Measurements from ENCODE around the gene RASGEF1C.
"Not testable (repeated sequence)": the region's sequence is repeated elsewhere in the genome, so short reads cannot be mapped to it uniquely, and the experiment has no call there.

The RASGEF1C gene

DNA sequence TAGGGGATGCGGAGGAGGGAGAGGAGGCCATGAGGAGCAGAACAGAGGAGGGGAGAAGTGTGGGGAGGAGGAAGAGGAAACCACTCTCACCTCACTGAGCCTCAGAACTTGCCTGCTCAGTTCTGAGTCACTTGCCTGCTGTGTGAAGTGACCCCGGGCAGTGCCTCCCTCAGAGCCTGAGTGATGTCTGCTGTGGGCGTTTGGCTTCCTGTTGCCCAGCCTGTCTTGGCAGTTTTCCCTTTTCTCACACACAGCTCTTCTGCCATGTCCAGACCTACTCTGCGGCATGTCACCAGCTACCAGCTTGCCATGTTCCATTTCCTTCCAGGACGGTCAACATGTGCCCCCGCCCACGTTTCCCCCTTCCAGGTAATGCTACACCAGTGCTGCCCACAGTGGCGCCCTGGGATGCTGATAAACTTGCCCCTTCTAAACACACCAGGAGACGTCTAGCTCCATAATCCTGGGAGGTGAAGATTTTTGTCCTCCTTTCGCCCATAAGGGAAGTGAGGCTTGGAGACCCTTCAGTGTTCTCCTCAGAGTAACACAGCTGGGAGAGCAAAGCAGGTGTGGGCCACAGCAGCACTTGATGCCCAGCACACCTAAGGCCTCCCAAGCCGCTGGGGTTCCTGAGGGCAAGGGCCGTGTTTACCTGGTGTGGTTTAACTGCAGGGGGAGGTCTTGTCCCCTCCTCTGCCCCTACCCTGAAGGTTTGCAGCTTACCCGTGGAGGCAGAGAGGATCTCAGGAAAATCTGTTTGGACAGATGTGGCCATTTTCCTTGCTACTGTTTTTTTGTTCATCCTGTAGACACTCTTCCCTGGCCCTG lies 73.7 kb downstream of the RASGEF1C start:
- DNase-seq: no peak

GRCh38 chr5:180133971-180134508 lies 75.0 kb downstream of the RASGEF1C start:
- no peak for DNase-seq

DNA sequence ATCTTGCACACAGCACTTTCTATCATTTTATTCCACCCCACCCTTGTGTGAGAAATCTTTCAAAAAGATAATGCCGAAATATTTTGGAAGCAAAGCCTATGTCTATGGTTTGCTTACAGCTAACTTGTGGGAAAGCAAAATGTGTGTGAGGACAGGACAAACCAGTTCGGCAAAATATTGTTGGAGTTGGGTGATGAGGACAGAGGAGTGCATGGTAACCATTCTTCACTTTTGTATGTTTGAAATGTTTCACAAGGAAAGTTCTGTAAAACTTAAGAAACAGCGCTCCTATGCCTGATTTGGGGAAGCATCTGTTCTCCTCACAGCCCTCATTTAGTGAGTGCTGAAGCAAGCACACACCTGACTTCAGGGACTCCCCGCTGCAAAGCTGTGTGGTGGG lies 75.5 kb downstream of the RASGEF1C start:
- DNase-seq: no peak

DNA sequence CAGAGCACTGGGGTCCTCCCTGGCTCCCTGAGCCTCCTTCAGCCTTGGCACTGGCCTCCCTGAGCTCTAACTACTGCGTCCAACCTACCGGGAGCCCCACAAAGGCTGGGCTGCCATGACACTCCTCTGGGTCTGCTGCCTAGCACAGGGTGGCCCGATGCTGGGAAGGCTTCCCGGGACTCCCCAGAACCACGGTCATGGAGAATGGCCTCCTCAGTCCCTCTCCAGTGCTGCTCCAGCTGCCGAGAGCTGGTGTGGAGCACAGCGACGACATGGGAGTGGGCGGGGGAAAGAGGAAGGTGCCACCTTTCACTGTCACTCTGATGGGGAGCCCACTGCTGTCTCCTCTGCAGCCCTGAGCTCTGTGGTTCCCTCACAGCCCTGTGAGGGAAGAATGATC lies 76.0 kb downstream of the RASGEF1C start:
- no peak for DNase-seq

GRCh38 chr5:180130876-180131740 lies 77.9 kb downstream of the RASGEF1C start:
- DNase-seq: no peak

DNA sequence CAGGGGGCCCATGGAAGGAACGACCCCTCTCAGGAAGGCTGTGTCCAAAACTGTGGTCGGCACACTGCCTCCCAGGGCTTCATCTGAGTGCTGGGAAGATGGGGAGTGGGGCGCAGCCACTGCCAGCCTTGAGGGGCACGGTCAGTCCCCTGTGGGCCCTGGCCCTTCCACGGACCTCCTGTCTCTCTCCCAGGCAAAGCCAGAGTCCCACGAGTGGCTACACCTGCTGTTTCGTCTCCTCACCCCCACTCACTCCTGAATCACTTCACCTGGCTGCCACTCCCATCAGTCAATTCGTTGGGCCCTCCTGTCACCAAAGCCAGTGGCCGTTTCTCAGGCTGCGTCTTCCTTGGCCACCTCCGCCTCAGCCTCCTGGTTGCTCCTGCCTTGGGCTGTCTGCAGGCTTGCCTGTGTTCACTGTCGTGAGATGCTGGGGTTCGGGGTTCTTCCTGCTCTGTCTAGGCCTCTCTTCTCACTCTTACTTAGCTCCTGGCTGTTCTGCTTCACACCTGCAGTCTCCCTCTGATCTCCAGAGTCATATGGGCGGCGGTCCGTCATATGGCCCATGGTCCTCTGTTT lies 78.6 kb downstream of the RASGEF1C start:
- DNase-seq: no peak

DNA sequence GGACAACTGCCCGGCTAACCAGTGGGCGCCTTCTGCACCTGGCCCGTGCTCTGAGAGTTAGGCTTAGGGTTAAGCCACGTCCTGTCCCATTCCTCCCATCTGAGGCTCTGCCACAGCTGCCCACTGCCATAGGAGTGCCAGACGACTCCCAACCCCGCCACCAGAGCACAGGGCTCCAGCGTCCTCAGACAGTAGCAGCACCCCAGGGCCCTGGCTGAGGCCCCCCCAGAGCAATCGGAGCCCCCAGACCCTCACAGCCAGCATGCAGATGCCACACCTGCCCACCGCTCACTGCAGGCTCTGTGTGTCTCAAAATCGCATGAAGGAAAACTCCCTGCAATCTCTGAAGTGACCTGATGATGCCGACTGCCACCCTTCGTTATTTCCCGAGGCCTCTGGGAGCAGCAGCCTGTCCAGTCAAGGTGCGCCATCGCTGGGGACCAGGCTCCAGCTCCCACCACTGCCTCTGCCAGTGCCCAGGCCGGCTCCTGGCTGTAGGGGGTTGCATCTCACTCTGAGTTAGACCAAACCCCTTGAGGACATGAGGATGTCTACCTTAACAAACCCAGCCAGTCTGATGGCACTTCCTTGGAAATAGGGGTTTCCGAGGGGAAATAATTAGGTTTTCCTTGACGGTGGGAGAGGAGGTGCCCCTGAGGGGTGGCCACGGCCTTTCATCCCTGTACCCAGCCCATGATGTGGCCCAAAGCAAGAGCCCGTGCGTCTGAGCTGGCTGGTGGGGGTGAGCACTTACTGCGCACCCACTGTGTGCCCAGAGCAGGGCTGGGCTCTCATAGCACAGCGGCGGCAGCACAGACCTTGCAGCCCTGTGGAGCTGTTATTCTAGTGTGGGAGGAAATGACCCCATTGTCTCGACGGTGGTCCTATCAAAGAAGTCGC lies 79.5 kb downstream of the RASGEF1C start:
- DNase-seq: no peak

- DNase-seq: no peak
Measured at GRCh38 chr5:180128671-180129261, 80.2 kb downstream of the RASGEF1C start.

DNA sequence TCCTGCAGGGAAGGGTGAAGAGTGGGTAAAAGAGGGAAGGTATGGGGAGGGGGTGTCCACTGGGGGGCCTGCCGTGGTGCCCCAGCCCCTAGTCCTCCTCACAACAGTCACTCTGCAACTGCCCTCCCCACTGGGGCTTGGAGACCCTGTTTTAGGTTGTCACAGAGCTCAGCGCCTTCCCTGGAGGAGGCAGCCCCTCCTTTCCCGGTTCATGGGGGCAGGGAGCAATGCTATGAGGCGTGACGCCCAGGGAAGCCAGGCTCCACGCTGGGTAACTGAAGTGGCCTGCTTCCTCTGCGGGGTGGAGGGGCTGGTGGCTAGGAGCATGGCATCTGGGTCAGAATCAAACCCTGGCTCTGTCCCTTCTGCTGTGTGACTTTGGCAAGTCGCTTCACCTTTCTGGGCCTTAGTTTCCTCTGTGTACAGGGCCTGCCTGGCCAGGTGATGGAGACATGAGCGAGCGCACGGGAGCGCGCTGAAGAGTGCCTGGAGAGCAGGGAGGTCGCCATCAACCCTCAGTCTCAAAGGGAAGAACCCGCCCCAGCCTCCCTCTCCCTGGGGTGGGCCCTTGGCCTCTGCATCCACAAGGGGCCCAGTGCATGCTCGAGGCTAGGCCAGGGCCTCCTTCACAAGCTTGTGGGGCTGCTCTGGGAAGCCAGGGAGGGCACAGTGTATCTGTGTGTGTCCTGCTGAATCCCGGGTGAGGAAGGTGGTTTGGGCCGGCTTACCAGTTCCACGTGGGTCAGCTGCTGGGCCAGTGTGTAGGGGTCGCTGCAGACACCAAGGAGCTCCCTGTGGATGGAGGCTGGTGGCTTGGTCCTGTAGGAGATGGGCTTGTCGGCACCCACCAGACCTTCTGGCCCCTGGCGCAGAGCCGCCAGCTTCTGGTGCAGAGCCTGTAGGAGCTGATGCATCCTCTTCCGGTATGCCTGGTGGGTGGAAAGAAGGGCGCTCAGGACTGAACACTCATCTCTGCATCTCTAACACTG lies 81.0 kb downstream of the RASGEF1C start:
- no peak for DNase-seq

GRCh38 chr5:180126716-180127681 lies 82.0 kb downstream of the RASGEF1C start:
- peak; percentile 5 for DNase-seq

GRCh38 chr5:180126156-180126555 lies 82.9 kb downstream of the RASGEF1C start:
- not testable (repeated sequence) for DNase-seq

GRCh38 chr5:180124662-180125061 lies 84.3 kb downstream of the RASGEF1C start:
- DNase-seq: not testable (repeated sequence)

- no peak for DNase-seq
Measured at GRCh38 chr5:180122875-180123274, 86.1 kb downstream of the RASGEF1C start.

DNA sequence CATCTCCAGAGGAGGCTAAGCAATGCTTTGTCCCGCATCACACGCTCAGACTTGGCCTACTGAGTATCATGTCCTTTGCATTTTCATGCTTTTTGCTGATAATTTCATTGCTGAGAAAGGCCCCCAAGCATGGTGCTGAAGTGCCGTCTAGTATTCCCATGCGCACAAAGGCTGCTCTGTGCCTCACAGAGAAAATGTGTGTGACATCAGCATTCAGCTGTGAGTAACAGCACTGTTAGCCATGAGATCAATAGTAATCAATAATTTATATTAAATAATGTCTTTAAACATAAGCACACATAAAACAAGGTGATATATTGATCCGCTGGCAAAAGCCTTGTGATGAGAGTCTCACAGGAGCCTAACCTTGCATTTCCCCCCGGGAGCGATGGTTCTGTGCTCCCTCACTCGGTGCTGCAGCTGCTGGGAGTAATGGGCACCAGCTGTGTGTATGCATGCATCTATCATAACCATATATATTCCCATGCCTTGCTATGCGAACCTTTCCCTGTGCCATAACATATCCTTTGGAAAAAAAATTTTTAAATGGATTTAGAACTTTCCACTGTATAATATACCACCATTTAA lies 87.1 kb downstream of the RASGEF1C start:
- DNase-seq: no peak

DNA sequence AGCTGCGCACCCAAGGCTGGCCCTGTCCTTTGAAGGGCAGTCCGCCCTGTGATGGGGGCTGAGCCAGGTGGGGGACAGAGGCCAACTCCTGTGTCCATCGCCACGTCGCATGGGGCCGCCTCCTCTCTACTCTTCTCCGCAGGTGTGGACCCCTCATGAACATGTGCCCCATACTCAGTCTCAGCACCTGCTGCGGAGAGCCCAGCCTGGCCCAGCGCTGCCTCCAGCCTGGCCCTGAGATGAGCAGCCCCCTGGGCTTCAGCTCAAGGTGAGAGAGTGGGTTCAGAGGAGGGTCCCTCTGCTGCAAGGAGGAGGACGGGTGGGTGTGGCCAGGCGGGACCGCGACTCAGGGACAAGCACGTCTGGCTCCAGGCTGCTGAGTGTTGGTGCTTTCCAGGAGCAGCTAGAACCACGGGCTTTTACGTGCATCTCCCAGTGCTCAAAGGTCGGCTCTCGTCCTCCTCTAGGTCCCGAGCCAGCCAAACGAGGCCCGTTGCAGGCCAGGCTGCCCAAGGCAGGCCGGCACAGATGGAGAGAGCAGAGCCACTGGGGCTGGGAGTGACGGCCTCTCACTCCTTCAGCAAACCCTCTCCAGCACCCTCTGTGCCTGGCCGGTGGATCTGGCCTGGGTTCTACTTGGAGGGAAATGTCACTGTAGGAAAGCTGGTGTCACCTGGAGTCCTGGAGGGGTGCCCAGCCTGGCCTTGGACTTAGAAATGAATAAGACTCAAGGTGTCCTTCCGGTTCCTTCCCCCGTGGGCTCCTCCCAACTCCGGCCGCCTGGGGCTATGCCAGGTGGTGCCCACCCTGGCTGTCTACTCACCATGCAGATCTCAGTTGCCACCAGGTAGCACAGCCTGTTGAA lies 88.5 kb downstream of the RASGEF1C start:
- no peak for DNase-seq

GRCh38 chr5:180119903-180120236 lies 89.1 kb downstream of the RASGEF1C start:
- DNase-seq: no peak

DNA sequence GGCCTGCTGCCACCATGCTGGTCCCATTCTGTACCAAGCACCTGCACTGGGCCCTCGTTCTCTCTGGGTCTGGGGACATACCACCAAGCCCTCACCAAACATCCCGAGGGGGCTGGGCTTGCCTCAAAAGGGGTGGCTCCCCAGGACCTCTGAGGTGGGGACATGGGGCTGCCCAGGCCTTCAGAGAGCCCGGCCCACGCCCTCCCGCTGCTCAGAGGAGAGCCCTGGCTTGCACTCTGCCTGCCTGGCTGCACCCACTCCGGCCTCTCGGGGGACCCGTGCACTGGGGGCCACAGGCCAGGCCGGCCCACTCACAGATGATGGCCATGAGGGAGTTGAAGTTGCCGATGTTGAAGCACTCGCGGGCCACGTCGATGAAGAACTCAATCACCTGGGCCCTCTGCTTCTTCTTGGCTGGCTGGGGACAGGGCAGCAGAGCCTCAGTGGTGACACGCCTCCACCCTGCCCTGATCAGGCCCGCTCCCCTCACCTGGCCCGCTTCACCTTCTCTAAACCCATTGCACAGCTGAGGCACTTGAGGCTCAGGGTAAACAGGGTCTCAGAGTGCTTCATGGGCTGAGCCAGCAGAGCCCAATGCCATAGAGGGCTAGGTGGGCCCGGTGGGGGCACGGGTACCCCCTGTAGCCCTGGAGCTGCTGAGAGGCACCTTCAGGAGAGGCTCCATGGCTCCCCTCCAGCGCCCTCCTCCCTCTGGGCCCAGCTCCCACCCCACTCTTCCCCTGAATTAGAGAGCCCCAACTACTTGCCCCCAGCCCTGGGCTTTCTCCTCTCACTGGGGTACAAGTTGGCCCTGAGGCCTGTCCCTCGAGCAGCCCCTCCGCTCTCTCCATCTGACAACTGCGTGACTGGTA lies 89.7 kb downstream of the RASGEF1C start:
- no peak for DNase-seq

Data from CD4-positive, alpha-beta T cell treated with Interleukin-17A for 1 hour (primary cell).